Gastroesophageal sphincter (tissue), 4 donors: ENCODE data around the gene PRDM1. TPM values are rescaled to one million over a fixed set of nuclear protein-coding genes. Genes with fewer than 3 reads are reported as not detected.

Experiments
- ATAC-seq: fragments of 150-250 bp; one replicate; pipeline ENCODE4 v1.9.1; 2016; ENCODE audit warnings: mild to moderate bottlenecking, moderate library complexity
- H3K27ac ChIP-seq, 4 donors: fragments of 200-600 bp; sonication (generic) in 3 of 4; 1 replicate in 3 of 4; 2 replicates in 1 of 4; pipeline ENCODE4 v1.5.1; 2016 to 2019
- H3K27me3 ChIP-seq: fragments of 200-600 bp; sonication (generic); one replicate; pipeline ENCODE4 v1.5.1; 2019
- H3K36me3 ChIP-seq, 2 donors: fragments of 200-600 bp; sonication (generic); one replicate each; pipeline ENCODE4 v1.5.1; 2019; ENCODE audit warnings: control low read depth in 1 of 2
- H3K4me1 ChIP-seq, 3 donors: fragments of 200-600 bp; sonication (generic); 1 replicate in 2 of 3; 2 replicates in 1 of 3; pipeline ENCODE4 v1.5.1; 2016 to 2019; ENCODE audit warnings: control low read depth in 2 of 3
- H3K4me3 ChIP-seq, 2 donors: fragments of 200-600 bp; sonication (generic); one replicate each; pipeline ENCODE4 v1.5.1; 2019; ENCODE audit warnings: mild to moderate bottlenecking in 1 of 2, moderate library complexity in 1 of 2
- H3K9me3 ChIP-seq, 3 donors: fragments of 200-600 bp; sonication (generic); one replicate each; pipeline ENCODE4 v1.5.1; 2017 to 2019; ENCODE audit warnings: control low read depth in 2 of 3
- EP300 ChIP-seq: sonication (generic); formaldehyde crosslinking; IDR thresholded peaks from one replicate; pipeline ENCODE4 v1.6.1; 2017; ENCODE audit warnings: antibody characterized with exemption, mild to moderate bottlenecking
- POLR2A ChIP-seq, 2 donors: fragments of 450-650 bp; IDR thresholded peaks; one replicate each; pipeline ENCODE4 v1.6.1; 2017; ENCODE audit warnings: antibody characterized with exemption in 2 of 2, mild to moderate bottlenecking in 2 of 2, moderate library complexity in 1 of 2
- POLR2AphosphoS5 ChIP-seq: sonication (generic); formaldehyde crosslinking; IDR thresholded peaks from one replicate; pipeline ENCODE4 v1.6.1; 2017; ENCODE audit warnings: antibody characterized with exemption
- WGBS, 2 donors: methylation state at CpG; one replicate each; pipeline ENCODE4 v1.1.5; 2018; ENCODE audit warnings: low coverage in 1 of 2; 5-methylcytosine and 5-hydroxymethylcytosine counted together
- total RNA-seq, 4 donors: library from RNA; depleted of rRNA; stranded (reverse); fragments of >200 nt; gene quantifications; one replicate each; pipeline ENCODE4 v1.1.0, GENCODE V29; 2016
- TF ChIP-seq, protein P1 (sequence below), 4 experiments: fragments of 200-600 bp in 2 of 4; fragments of 450-650 bp in 2 of 4; sonication (generic) in 1 of 4; IDR thresholded peaks; one replicate each; pipeline ENCODE4 v1.5.1; 2017 to 2019; ENCODE audit warnings: antibody characterized with exemption in 4 of 4, mild to moderate bottlenecking in 2 of 4, moderate library complexity in 2 of 4

PRDM1 gene
- total RNA-seq, 4 donors from 2014 or later = 1.8 to 4.0 (median 3.2) TPM

DNA sequence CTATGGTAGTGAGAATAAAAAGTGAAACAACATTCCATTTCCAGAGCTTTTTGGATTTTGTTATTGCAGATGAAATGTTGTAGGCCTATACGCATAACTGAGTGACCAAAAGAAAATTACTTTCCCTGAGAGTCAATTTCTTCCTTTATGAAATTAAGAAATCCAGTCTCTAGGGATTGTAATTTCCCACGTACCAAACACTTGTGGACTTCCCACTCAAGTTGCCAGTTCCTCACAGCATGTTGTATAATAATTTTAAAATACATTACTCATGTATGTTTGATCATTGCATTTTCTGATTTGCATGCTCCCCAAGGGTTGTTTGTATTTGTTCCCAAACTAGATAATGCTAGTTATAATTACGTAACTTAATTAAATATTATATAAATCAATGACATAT, 12.0 kb upstream of the PRDM1 start:
- no peak for TF ChIP-seq POLR2A (IDR thresholded peaks at IDR 0.05)
- TF ChIP-seq POLR2AphosphoS5 = no peak
- TF ChIP-seq, protein P1, sequence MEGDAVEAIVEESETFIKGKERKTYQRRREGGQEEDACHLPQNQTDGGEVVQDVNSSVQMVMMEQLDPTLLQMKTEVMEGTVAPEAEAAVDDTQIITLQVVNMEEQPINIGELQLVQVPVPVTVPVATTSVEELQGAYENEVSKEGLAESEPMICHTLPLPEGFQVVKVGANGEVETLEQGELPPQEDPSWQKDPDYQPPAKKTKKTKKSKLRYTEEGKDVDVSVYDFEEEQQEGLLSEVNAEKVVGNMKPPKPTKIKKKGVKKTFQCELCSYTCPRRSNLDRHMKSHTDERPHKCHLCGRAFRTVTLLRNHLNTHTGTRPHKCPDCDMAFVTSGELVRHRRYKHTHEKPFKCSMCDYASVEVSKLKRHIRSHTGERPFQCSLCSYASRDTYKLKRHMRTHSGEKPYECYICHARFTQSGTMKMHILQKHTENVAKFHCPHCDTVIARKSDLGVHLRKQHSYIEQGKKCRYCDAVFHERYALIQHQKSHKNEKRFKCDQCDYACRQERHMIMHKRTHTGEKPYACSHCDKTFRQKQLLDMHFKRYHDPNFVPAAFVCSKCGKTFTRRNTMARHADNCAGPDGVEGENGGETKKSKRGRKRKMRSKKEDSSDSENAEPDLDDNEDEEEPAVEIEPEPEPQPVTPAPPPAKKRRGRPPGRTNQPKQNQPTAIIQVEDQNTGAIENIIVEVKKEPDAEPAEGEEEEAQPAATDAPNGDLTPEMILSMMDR (IDR thresholded peaks at IDR 0.05) = no peak
- no peak for TF ChIP-seq EP300
- Histone ChIP-seq H3K36me3 (no peaks in the 10 kb centered on the region), H3K27ac (no peak overlapping the region), H3K27me3 (peaks cover 7% of the 10 kb centered on the region), H3K4me1 (peaks cover 0 to 6% (median 0%) of the 10 kb centered on the region in 3 donors), H3K4me3 (no peak overlapping the region), H3K9me3 (no peaks in the 10 kb centered on the region)
- no peak for ATAC-seq
- WGBS, 2 donors = 90 to 91% methylated on average over 2 to 3 of the region's 3 CpGs

DNA sequence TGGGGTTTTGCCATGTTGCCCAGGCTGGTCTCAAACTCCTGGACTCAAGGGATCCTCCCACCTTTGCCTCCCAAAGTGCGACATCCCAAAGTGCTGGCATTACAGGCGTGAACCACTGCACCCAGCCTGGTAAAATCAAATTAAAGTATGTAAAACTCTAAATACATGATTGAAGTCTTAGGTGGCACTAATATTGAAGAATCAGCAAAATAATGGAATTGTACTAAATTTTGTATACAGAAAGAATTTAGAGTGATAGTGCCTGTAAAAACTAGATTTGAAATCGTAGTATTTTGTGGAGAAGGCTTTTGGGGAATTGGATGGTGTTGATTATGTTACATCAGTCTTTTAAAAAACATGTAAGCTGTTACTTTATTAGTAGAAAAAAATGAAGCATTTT, 10.0 kb upstream of the PRDM1 start:
- H3K4me1 ChIP-seq = no peaks in the 10 kb centered on the region
- ATAC-seq = no peak
- H3K4me3 ChIP-seq = no peak overlapping the region
- WGBS, 2 donors = 85 to 100% methylated on average over 1 to 3 of the region's 3 CpGs
- no peaks in the 10 kb centered on the region for H3K36me3 ChIP-seq
- TF ChIP-seq, protein P1 (IDR thresholded peaks at IDR 0.05) = no peak
- TF ChIP-seq POLR2AphosphoS5 (no peak), EP300 (no peak), POLR2A (IDR thresholded peaks at IDR 0.05) (no peak)
- H3K27ac ChIP-seq = no peak overlapping the region
- H3K27me3 ChIP-seq = peaks cover 19% of the 10 kb centered on the region
- H3K9me3 ChIP-seq = no peaks in the 10 kb centered on the region

DNA sequence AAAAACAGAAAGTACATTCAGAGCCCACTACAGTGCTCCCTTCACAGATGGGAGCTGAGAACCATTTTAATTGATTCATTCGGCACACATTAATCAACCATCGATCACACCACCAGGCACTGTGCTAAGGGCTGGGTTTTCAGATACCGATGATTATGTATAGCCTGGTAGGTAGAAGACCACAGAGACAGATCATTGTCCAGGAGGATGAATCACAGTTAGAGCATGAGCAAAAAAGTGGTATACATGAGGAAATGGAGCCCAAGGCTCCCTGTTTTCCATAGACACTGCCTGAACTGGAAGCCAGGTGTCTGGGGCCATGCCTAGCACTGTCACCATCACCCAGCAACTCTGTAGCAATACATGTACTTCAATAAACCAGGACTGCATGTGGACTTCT, 9.0 kb upstream of the PRDM1 start:
- no peak for ATAC-seq
- no peaks in the 10 kb centered on the region for H3K36me3 ChIP-seq
- H3K4me3 ChIP-seq = no peak overlapping the region
- WGBS, 2 donors = 80 to 84% methylated on average over 1 to 3 of the region's 3 CpGs
- no peaks in the 10 kb centered on the region for H3K4me1 ChIP-seq
- TF ChIP-seq POLR2A (IDR thresholded peaks at IDR 0.05) (no peak), EP300 (no peak)
- no peaks in the 10 kb centered on the region for H3K9me3 ChIP-seq
- H3K27me3 ChIP-seq = peaks cover 27% of the 10 kb centered on the region
- no peak overlapping the region for H3K27ac ChIP-seq

DNA sequence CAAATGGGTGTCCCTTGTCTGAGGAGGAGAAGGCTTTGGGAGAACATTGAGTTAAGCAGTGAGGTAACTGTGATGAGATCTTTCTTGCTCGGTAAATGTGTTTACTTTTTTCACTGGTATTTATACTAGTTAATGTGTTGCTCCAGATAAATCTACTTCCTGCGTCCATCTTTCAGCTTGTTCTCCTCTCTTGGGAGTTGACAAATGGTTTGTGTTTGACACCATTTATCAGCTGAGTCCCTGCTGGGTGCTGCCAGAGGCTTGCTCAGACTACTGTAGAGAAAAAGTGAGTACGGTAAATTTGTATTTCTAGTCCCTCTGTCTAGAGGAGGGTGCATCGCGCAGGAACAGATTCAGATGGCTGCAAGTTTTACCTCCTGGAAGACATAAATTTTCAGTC, 8.3 kb upstream of the PRDM1 start:
- WGBS, 2 donors = 19 to 30% methylated on average over 5 of the region's 5 CpGs
- no peak overlapping the region for H3K27ac ChIP-seq

DNA sequence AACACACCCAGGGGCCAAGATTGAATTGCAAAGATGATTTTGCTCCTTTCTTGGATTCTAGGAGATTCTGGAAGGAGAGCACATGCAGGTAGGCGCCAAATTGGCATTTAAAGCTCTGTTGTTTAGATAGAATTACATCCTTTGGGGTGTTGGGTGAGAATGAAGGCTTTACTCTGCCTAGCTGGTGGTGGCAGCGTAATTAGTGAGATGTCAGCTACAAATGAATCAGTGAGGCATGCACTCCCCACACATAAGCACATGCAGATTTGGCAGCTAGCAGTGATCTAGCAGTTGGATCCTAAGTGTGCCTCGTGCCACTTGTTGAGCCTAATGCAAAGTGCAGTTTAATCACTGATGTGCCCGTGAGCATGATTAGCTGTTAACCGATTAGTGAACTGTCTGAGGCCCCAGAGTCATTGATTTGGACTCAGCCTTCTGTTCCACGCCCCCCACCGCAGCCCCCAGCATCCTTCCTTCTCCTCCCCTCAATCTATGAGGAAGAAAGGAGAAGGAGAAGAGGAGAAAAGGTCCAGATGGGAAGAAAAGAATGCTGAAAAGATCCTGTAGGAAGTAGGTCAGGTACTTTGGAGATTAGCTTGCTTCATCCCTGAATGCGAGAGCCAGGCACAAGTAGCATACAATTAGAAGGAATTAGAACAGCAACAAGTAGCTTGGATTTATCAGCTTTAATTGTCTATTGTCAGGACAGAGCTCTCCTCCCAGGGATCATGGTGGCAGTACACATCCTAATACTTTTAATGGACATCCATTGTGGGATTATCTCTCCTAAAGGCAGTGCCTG, 6.0 kb upstream of the PRDM1 start:
- no peak for TF ChIP-seq POLR2A (IDR thresholded peaks at IDR 0.05)
- TF ChIP-seq, protein P1 (IDR thresholded peaks at IDR 0.05) = no peak
- no peak for TF ChIP-seq POLR2AphosphoS5
- TF ChIP-seq EP300 = no peak
- no peaks in the 10 kb centered on the region for H3K9me3 ChIP-seq
- no peak overlapping the region for H3K27ac ChIP-seq
- no peak overlapping the region for H3K4me3 ChIP-seq
- 72 to 92% methylated on average over 2 to 8 of the region's 8 CpGs for WGBS, 2 donors
- no peak for ATAC-seq
- H3K4me1 ChIP-seq = no peaks in the 10 kb centered on the region
- H3K27me3 ChIP-seq = peaks cover 22% of the 10 kb centered on the region
- no peaks in the 10 kb centered on the region for H3K36me3 ChIP-seq

More for the DNA sequence above, 8.3 kb upstream of the PRDM1 start:
- Histone ChIP-seq H3K9me3 (no peaks in the 10 kb centered on the region), H3K4me3 (no peak overlapping the region), H3K4me1 (no peaks in the 10 kb centered on the region), H3K36me3 (no peaks in the 10 kb centered on the region), H3K27me3 (peaks cover 27% of the 10 kb centered on the region)
- no peak for ATAC-seq
- no peak for TF ChIP-seq EP300
- no peak for TF ChIP-seq POLR2A (IDR thresholded peaks at IDR 0.05)
- TF ChIP-seq, protein P1 (IDR thresholded peaks at IDR 0.05) = no peak
- no peak for TF ChIP-seq POLR2AphosphoS5
